HG02763 (cell line): ENCODE measurements around the gene PTPN22.
A peak's percentile ranks its signal among the peaks of the same experiment; 100 is the strongest.

Source experiments
- ATAC-seq: cut with Tn5 transposase; IDR thresholded peaks from one replicate; pipeline ENCODE4 v1.9.1; 2021; ENCODE audit warnings: mild to moderate bottlenecking, moderate library complexity; ENCODE audit not compliant: unreplicated experiment

PTPN22 gene

DNA sequence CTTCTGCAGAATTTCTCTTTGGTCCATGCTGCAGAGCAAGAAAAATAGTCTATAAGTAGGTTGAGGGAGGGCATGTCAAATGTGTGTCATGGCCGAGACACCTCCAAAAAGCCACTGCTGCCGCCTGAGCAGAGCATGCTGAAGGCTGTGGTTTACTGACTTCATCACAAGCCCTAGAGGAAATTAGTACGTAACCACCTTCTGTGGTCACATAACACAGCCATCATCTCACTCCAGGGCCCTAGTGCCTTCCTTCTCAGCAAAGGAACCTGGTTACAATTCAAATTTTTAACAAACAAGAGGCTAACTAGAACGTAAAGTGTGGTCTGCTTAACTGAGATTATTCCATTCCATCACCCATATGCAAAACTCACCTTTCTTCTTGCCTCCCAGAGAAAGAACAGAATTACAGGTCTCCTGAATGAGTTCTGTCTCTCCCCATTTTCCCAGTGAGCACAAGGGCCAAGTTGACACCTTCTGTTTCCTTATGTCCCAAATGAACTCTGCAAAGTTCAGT, at the start of gene PTPN22:
Gene PTPN22, minus strand, starts transcription at position 116 of the 517 bp plus-strand sequence.
- ATAC-seq: peak; percentile 92

GRCh38 chr1:113918243-113918642, 46.7 kb upstream of the PTPN22 start:
- no peak for ATAC-seq

- ATAC-seq: no peak
These were observed 46.0 kb upstream of the PTPN22 start for GRCh38 chr1:113917400-113918082.

DNA sequence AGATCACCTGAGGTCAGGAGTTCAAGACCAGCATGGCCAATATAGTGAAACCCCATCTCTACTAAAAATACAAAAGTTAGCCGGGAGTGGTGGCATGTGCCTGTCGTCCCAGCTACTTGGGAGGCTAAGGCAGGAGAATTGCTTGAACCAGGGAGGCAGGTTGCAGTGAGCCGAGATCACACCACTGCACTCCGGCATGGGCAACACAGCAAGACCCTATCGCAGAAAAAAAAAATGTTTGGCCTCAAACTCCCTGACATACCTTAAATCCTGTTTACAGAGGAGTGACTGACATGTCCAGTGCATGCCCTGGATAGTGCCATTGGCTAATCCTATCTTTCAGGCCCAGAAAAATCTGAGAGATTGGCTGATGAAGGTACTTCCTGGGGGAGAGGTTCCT, 45.5 kb upstream of the PTPN22 start:
- ATAC-seq: no peak

- ATAC-seq: no peak
These were observed 42.6 kb upstream of the PTPN22 start for GRCh38 chr1:113913887-113914664.

DNA sequence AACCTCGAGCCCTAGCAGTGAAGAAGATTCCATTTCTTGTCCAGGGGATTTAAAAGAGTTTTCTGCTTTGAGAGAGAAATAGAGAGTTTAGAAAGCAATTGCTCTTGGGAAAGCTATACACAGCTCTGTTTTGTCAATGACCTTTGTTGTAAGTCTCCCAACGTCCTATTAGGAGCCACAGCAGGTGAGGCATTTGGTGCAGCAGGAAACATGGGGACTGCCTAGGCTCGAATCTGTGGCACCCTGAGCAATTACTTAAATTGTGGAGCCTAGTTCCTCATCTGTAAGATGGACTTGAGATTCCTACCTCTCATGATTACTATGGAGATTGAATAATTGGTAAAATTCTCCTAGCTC, 41.8 kb upstream of the PTPN22 start:
- ATAC-seq: no peak

GRCh38 chr1:113912594-113913311, 41.2 kb upstream of the PTPN22 start:
- no peak for ATAC-seq

GRCh38 chr1:113905435-113905861, 33.9 kb upstream of the PTPN22 start:
- no peak for ATAC-seq

GRCh38 chr1:113904674-113905434, 33.3 kb upstream of the PTPN22 start, which contains the start of the genes AP4B1 and DCLRE1B:
Gene AP4B1, minus strand, starts transcription at chr1:113904799. Its CDS starts 82 bp downstream, at chr1:113904717.
Gene DCLRE1B, plus strand, starts transcription at chr1:113905326. Its CDS starts 261 bp downstream, at chr1:113905587.
- ATAC-seq: peak; percentile 89

GRCh38 chr1:113904293-113904673, 32.8 kb upstream of the PTPN22 start:
- peak; percentile 29 for ATAC-seq

DNA sequence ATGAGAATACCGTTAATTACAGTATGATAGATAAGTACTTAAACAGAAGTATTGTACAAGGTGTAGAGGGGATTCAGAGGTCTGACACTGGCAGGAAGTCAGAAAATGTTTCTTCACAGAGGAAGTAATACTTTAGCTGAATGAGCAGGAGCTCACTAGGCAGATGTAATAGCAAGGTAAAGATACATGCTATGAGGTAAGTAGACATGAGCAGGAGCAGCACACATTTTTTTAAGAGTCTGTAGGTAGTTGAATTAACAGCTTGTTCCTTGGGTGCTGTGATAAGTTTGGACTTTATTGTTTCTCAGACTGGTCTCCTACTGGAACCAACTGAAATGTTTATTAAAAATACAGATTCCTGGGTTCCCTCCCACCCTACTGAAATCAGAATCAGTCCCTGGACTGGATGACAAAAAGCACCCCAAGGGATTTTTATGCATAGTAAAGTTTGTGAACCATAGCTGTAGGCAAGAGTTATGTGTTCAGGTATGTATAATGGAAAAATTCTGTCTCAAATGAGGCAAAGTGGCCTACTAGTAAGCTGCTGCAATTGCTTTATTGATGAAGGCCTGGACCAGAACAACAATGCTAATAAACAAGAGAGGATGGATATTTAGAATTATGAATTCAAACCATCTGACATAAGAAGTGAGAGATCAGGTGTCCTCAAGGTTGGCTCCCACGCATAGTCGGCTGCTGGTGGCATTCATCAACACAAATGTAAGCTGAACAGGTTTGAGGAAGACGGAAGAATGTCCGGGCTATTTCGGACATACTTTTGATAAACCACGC, 32.2 kb upstream of the PTPN22 start:
- ATAC-seq: no peak

- ATAC-seq: no peak
These were observed 29.7 kb upstream of the PTPN22 start for GRCh38 chr1:113901191-113901590.

DNA sequence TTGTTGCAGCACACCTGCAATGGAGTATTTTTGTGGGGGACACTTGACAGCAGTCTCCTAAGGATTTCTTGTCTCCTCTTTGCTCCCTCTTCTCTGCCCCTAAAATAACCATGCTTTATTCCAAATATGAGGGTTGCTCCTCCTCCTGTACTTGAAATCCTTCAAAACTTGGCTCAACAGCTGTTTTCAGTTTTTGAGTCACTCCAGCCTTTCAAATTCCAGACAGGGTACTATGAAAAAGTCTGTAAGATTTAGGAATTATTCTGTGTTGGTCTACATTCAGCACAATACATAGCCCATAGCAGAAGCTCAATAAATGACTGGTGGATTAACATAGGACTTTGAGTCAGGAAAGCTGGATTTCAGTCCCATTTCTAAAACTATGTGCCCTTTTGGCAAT, 27.6 kb upstream of the PTPN22 start:
- no peak for ATAC-seq

GRCh38 chr1:113898241-113898814, 26.8 kb upstream of the PTPN22 start:
- ATAC-seq: no peak

DNA sequence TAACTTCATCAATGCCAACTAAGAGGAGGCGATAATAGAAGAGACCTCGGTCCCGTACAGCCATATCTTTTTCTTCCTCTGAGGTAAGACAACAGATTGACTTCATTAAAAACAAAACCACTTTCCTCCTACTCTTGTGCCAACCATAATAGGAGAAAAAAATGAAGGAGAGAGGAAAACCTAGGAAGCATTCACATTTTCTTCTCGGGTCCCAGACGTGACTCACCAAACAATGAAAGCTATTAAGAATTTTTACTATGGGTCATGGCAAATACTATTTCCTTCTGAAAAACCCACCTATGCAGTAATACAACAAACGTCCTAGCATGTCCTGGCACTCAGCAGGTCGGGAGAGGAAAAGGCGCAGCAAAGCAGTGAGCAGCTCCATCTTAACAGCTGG, 24.4 kb upstream of the PTPN22 start:
- ATAC-seq: no peak

GRCh38 chr1:113895098-113895497, 23.6 kb upstream of the PTPN22 start:
- no peak for ATAC-seq

DNA sequence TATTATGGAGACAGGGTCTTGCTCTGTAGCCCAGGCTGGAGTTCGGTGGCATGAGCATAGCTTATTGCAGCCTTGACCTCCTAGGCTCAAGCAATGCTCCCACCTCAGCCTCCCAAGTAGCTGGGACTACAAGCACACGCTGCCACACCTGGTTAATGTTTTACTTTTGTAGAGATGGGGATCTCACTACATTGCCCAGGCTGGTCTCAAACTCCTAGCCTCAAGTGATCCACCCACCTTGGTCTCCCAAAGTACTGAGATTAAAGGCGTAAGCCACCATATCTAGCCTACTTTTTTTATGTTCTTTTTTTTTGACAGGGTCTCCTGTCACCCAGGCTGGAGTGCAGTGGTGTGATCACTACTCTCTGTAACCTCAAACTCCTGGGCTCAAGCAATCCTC, 21.8 kb upstream of the PTPN22 start:
- no peak for ATAC-seq

DNA sequence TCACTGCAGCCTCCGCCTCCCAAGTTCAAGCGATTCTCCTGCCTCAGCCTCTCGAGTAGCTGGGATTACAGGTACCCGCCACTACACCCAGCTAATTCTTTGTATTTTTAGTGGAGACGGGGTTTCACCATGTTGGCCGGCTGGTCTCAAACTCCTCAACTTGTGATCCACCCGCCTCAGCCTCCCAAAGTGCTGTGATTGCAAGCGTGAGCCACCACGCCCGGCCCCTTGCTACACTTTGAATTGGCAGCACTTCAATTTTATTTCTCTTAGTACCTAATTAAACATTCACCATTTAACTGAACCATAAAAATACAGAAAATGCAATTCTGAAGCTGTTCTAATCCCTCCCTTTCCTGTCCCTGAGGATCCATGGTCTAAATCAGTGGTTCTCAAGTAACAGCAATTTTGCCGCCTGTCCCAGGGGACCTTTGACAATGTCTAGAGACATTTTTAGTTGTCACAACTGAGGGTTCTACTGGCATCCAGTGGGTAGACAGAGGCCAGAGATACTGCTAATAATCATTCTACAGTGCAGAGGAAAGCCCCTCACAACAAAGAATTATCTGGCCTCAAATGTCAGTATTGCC, 20.2 kb upstream of the PTPN22 start:
- no peak for ATAC-seq

- ATAC-seq: no peak
These were observed 19.3 kb upstream of the PTPN22 start for GRCh38 chr1:113890816-113891215.
